GM12891 (cell line): ENCODE data around the gene NT5C3B.

Source experiments
- DNase-seq: peaks from one replicate; pipeline ENCODE4 v3.0.0; 2011; ENCODE audit warnings: low spot score; ENCODE audit not compliant: insufficient read length
- FAIRE-seq: peaks from 2 replicates; lab custom pipeline; 2011; peaks lifted over from hg19 to GRCh38; lab: Jason Lieb, UNC
- PAX5 ChIP-seq: IDR thresholded peaks from 2 replicates; pipeline ENCODE4 v1.6.1; 2011; ENCODE audit warnings: low read length, moderate library complexity, mild to moderate bottlenecking; ENCODE audit not compliant: insufficient read depth, severe bottlenecking
- POLR2A ChIP-seq: IDR thresholded peaks from 2 replicates; pipeline ENCODE4 v1.6.1; 2011; ENCODE audit warnings: low read depth, low read length, control low read depth
- POLR2AphosphoS5 ChIP-seq: IDR thresholded peaks from 2 replicates; pipeline ENCODE4 v1.6.1; 2011; ENCODE audit warnings: low read depth, low read length, control low read depth
- POU2F2 ChIP-seq: IDR thresholded peaks from 2 replicates; pipeline ENCODE4 v1.6.1; 2011; ENCODE audit warnings: low read depth, mild to moderate bottlenecking, control low read depth, low read length, moderate library complexity
- SPI1 ChIP-seq: IDR thresholded peaks from 2 replicates; pipeline ENCODE4 v1.6.1; 2011; ENCODE audit warnings: low read depth, low read length, control low read depth
- TAF1 ChIP-seq: IDR thresholded peaks from 2 replicates; pipeline ENCODE4 v1.6.1; 2011; ENCODE audit warnings: low read depth, low read length, control low read depth

NT5C3B gene

GRCh38 chr17:41811549-41812380, 24.3 kb downstream of the NT5C3B start, which contains the start of gene P3H4:
TSS of gene P3H4 (minus strand) at chr17:41811949. CDS start at chr17:41811915, 34 bp downstream.
- TF ChIP-seq POLR2AphosphoS5 (no peak), POU2F2 (no peak), TAF1 (no peak), POLR2A (no peak), SPI1 (no peak), PAX5 (no peak)
- peak; percentile 81 for DNase-seq
- peak; percentile 82 for FAIRE-seq

GRCh38 chr17:41810659-41811548, 25.1 kb downstream of the NT5C3B start:
- DNase-seq (no peak), FAIRE-seq (no peak)

GRCh38 chr17:41806685-41807445, 29.2 kb downstream of the NT5C3B start:
- TF ChIP-seq POLR2AphosphoS5 (no peak), SPI1 (no peak), TAF1 (no peak), POLR2A (no peak), PAX5 (no peak), POU2F2 (no peak)
- FAIRE-seq (no peak), DNase-seq (no peak)

More at GRCh38 chr17:41810659-41811548, 25.1 kb downstream of the NT5C3B start:
- TF ChIP-seq POLR2AphosphoS5 (no peak), SPI1 (no peak), POU2F2 (no peak), POLR2A (no peak), PAX5 (no peak), TAF1 (no peak)

- no peak for FAIRE-seq
- TF ChIP-seq POLR2A (no peak), POLR2AphosphoS5 (no peak), PAX5 (no peak), SPI1 (0 out of 2 replicates have a peak, but pooled peaks have one; percentile 21), POU2F2 (no peak)
- no peak for DNase-seq
Measured at GRCh38 chr17:41803049-41804020, 32.7 kb downstream of the NT5C3B start.

- TF ChIP-seq POLR2AphosphoS5 (no peak), POLR2A (no peak), PAX5 (no peak), TAF1 (no peak), POU2F2 (no peak), SPI1 (no peak)
- DNase-seq (peak; percentile 82), FAIRE-seq (peak; percentile 94)
Measured at GRCh38 chr17:41801374-41802271, 34.4 kb downstream of the NT5C3B start.

GRCh38 chr17:41800601-41801373, 35.2 kb downstream of the NT5C3B start:
- no peak for DNase-seq
- no peak for FAIRE-seq
- TF ChIP-seq POU2F2, result no peak
- no peak for TF ChIP-seq TAF1
- TF ChIP-seq PAX5, result no peak
- TF ChIP-seq SPI1, result no peak

GRCh38 chr17:41799366-41799765, 36.7 kb downstream of the NT5C3B start:
- DNase-seq, result no peak
- no peak for TF ChIP-seq SPI1
- TF ChIP-seq POU2F2, result no peak
- no peak for TF ChIP-seq POLR2AphosphoS5
- no peak for TF ChIP-seq PAX5
- no peak for TF ChIP-seq TAF1
- TF ChIP-seq POLR2A, result no peak
- no peak for FAIRE-seq
